ENCODE data around the gene LGALS3BP. TPM values are rescaled to one million over a fixed set of nuclear protein-coding genes. Genes with fewer than 3 reads are reported as not detected.

LGALS3BP gene
- total RNA-seq, 1 experiment from 2014 or later, result 69.8 TPM

DNA sequence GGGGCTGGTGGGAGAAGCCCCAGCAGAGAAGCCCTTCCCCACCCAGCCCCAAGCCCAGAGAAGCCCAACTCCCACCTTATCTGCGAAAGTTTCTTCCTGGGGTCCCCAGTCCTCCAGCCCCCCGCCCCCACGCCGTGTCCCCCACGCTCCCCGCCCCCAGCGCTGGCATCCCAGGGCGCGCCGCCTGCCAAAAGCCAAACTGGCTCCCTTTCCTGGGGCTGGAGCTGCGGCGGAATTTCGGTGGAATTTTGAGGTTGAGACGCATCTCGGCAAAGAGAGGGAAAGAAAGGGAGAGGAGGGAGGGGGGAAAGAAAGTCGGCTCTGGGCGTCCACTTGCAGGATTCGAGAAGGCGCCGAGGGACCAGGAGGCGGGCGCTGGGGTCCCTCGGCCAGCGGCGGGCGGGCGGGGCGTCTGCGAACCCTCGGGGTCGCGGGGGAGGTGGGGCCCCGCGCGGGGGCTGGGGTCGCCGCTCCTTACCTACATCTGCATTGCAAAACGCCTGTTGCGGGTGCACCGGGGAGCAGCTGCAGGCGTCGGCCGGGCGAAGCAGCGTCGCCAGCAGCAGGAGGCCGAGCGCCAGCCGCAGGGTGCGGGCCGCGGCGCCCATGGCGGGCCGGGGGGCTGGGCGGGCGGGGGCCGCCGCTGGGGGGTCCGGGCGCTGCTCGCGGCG, 55.1 kb downstream of the LGALS3BP start:
- Mint-ChIP-seq H3K4me3 (peak overlapping the region; percentile 71 to 83), H3K9me3 (no peaks in the 10 kb centered on the region), H3K4me1 (peaks cover 16 to 45% of the 10 kb centered on the region in 2 experiments), H3K27me3 (ENCODE audit: low read depth) (peaks cover 24% of the 10 kb centered on the region), H3K27ac (no peak overlapping the region), H3K36me3 (ENCODE audit: insufficient read depth in 1 of 3, low read depth in 3 of 3) (peaks cover 0 to 1% (median 0%) of the 10 kb centered on the region in 3 experiments; a peak in 1 of 7 replicates)
- no peaks in the 10 kb centered on the region for H3K27me3 ChIP-seq (ENCODE audit: insufficient read depth, low read length)
- H4K5ac ChIP-seq (ENCODE audit: insufficient read length, low read depth, low read length), result no peak overlapping the region
- H4K91ac ChIP-seq (ENCODE audit: insufficient read length, low read depth, low read length), result no peak overlapping the region
- no peaks in the 10 kb centered on the region for H4K20me1 ChIP-seq (ENCODE audit: control insufficient read depth, insufficient read depth, insufficient read length)
- peak overlapping the region; percentile 51 for H3K18ac ChIP-seq (ENCODE audit: insufficient read length, low read depth, low read length)
- H3K79me1 ChIP-seq (ENCODE audit: insufficient read depth, low read depth, low read length, poor library complexity, severe bottlenecking), result peaks cover 4% of the 10 kb centered on the region
- no peaks in the 10 kb centered on the region for H3K9me3 ChIP-seq (ENCODE audit: control insufficient read depth, low read depth, low read length)
- peak overlapping the region; percentile 71 for H3K4me2 ChIP-seq (ENCODE audit: insufficient read depth, insufficient read length, low read length)
- no peak overlapping the region for H3K27ac ChIP-seq (ENCODE audit: insufficient read length, low read depth, low read length)
- H3K79me2 ChIP-seq (ENCODE audit: insufficient read depth, low read length), result no peaks in the 10 kb centered on the region; the same call in 1 of the 2 replicates
- H2AK5ac ChIP-seq (ENCODE audit: insufficient read length, low read length), result no peak overlapping the region
- H2BK20ac ChIP-seq (ENCODE audit: low read depth, low read length, poor library complexity, severe bottlenecking), result no peak overlapping the region
- H4K8ac ChIP-seq (replicated peaks; ENCODE audit: insufficient read length, low read depth, low read length), result no peak overlapping the region
- H3T11ph ChIP-seq (ENCODE audit: low read length), result no peak overlapping the region
- H3K23me2 ChIP-seq (ENCODE audit: insufficient read length, low read depth, low read length, poor library complexity, severe bottlenecking), result peaks cover 10% of the 10 kb centered on the region
- H2BK15ac ChIP-seq (ENCODE audit: low read depth, low read length), result no peak overlapping the region
- DNase-seq, result peak; percentile 73
- H3K14ac ChIP-seq (ENCODE audit: insufficient read depth, low read length), result peak overlapping the region; percentile 35
- H3K9ac ChIP-seq (ENCODE audit: extremely low read depth, insufficient read length, low read length), result no peak overlapping the region
- no peak overlapping the region for H2BK5ac ChIP-seq (ENCODE audit: insufficient read length, low read length)
- H2AFZ ChIP-seq (ENCODE audit: low read length), result no peak overlapping the region
- H2BK12ac ChIP-seq (ENCODE audit: insufficient read length, low read depth, low read length), result no peak overlapping the region
- H2BK120ac ChIP-seq (ENCODE audit: low read depth, low read length, poor library complexity, severe bottlenecking), result no peak overlapping the region
- TF ChIP-seq, protein P1, sequence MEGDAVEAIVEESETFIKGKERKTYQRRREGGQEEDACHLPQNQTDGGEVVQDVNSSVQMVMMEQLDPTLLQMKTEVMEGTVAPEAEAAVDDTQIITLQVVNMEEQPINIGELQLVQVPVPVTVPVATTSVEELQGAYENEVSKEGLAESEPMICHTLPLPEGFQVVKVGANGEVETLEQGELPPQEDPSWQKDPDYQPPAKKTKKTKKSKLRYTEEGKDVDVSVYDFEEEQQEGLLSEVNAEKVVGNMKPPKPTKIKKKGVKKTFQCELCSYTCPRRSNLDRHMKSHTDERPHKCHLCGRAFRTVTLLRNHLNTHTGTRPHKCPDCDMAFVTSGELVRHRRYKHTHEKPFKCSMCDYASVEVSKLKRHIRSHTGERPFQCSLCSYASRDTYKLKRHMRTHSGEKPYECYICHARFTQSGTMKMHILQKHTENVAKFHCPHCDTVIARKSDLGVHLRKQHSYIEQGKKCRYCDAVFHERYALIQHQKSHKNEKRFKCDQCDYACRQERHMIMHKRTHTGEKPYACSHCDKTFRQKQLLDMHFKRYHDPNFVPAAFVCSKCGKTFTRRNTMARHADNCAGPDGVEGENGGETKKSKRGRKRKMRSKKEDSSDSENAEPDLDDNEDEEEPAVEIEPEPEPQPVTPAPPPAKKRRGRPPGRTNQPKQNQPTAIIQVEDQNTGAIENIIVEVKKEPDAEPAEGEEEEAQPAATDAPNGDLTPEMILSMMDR (conservative IDR thresholded peaks at IDR 0.05), result no peak
- no CpG with 5 or more reads among the region's 64 CpGs for WGBS (ENCODE audit: extremely low coverage, insufficient read length, low lambda C conversion rate)
- H3K23ac ChIP-seq (ENCODE audit: insufficient read length, low read depth, low read length), result no peak overlapping the region
- H3K4me1 ChIP-seq (ENCODE audit: insufficient read depth, low read length), result peaks cover 3% of the 10 kb centered on the region; the same call in 1 of the 2 replicates
- no peak overlapping the region for H3K56ac ChIP-seq (ENCODE audit: insufficient read length, low read depth, low read length)
- no peak overlapping the region for H3K4ac ChIP-seq (ENCODE audit: low read depth, low read length)
